Lower lobe of right lung (tissue), 2 donors: Measurements from ENCODE around the gene BRIP1. TPM values are rescaled to one million over a fixed set of nuclear protein-coding genes. Genes with fewer than 3 reads are reported as not detected.

Experiments used
- ATAC-seq, 2 donors: fragments of 200-7000 bp; cut with Tn5 transposase; one replicate each; pipeline ENCODE4 v1.9.1; 2020 to 2022; ENCODE audit warnings: mild to moderate bottlenecking in 2 of 2, moderate library complexity in 2 of 2
- DNase-seq: peaks from one replicate; pipeline ENCODE4 v3.0.0-alpha.2; 2020
- H3K27ac ChIP-seq: fragments of 200-600 bp; one replicate; pipeline ENCODE4 v1.8.0; 2022
- H3K27me3 ChIP-seq: fragments of 200-600 bp; one replicate; pipeline ENCODE4 v1.8.0; 2022; ENCODE audit warnings: low read depth
- H3K36me3 ChIP-seq: fragments of 200-600 bp; one replicate; pipeline ENCODE4 v1.8.0; 2022; ENCODE audit warnings: mild to moderate bottlenecking
- H3K4me1 ChIP-seq: fragments of 200-600 bp; one replicate; pipeline ENCODE4 v1.8.0; 2022
- H3K4me3 ChIP-seq: fragments of 200-600 bp; one replicate; pipeline ENCODE4 v1.8.0; 2022; ENCODE audit warnings: mild to moderate bottlenecking
- H3K9me3 ChIP-seq: fragments of 200-600 bp; one replicate; pipeline ENCODE4 v1.8.0; 2022
- CTCF ChIP-seq: fragments of 200-600 bp; IDR thresholded peaks from one replicate; pipeline ENCODE4 v1.8.0; 2022; ENCODE audit warnings: antibody characterized with exemption, mild to moderate bottlenecking
- intact Hi-C: fragments of 100-400 bp; cut with DNase I; formaldehyde crosslinking; loops from one replicate; pipeline ENCODE4 v1.11.0; 2022
- total RNA-seq: library from RNA; stranded (reverse); fragmentation: NEBNext Ultra II Directional; extraction: Animal tissue kit (Norgen Biotek cat#: 25700); gene quantifications from one replicate; pipeline ENCODE4 v1.2.1, GENCODE V29; 2021
- donor health status: DM: no; HTN: yes; CAD: no; lungs with severe emphysema.

The BRIP1 gene
- total RNA-seq, 1 donor from 2014 or later: 0.83 TPM

DNA sequence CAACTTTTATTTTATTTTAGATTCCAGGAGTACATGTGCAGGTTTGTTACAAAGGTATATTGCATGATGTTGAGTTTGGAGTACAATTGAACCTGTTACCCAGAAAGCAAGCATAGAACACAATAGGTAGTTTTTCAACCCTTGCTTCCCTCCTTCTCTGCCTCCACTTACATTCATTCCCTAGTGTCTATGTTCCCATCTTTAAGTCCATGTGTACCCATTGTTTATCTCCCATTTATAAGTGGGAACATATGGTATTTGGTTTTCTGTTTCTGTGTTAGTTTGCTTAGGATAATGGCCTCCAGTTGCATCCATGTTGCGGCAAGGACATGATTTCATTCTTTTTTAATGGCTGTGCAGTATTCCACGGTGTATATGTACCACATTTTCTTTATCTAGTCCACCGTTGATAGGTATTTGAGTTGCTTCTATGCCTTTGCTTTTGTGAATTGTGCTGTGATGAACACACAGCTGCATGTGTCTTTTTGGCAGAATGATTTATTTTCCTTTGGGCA, 158.3 kb downstream of the BRIP1 start:
- no peak for ATAC-seq
- intact Hi-C loops: no loop called here
- no peak for TF ChIP-seq CTCF

GRCh38 chr17:61702450-61702849, 160.9 kb downstream of the BRIP1 start:
- no peak overlapping the region for H3K27ac ChIP-seq
- DNase-seq: no peak
- H3K4me3 ChIP-seq: no peak overlapping the region
- no peak for TF ChIP-seq CTCF
- no peaks in the 10 kb centered on the region for H3K4me1 ChIP-seq
- intact Hi-C loops: no loop called here
- H3K27me3 ChIP-seq: no peaks in the 10 kb centered on the region
- no peaks in the 10 kb centered on the region for H3K36me3 ChIP-seq
- ATAC-seq: no peak
- H3K9me3 ChIP-seq: peaks cover 46% of the 10 kb centered on the region

More for the DNA sequence above, 158.3 kb downstream of the BRIP1 start:
- H3K27me3 ChIP-seq: no peaks in the 10 kb centered on the region
- no peak overlapping the region for H3K4me3 ChIP-seq
- H3K4me1 ChIP-seq: no peaks in the 10 kb centered on the region
- peaks cover 29% of the 10 kb centered on the region for H3K9me3 ChIP-seq
- DNase-seq: no peak
- no peak overlapping the region for H3K27ac ChIP-seq
- no peaks in the 10 kb centered on the region for H3K36me3 ChIP-seq

DNA sequence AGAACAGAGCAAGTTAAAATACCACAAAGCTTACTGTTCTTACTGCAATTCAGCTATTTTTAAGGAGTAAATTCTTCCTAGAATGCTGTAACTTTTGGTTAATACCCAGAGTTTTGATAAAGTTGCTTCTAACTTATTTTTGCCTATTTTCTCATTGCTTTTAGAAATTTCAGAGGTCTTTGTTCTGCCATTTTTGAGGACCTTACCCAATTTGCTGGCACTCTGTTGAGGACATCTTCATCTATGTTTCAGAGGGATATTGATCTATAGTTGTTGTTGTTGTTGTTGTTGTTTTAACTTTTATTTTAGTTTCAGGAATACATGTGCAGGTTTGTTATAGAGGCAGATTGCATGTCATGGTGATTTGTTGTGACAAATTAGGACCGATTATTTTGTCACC, 161.3 kb downstream of the BRIP1 start:
- no peak overlapping the region for H3K27ac ChIP-seq
- H3K4me3 ChIP-seq: no peak overlapping the region
- intact Hi-C loops: no loop called here
- peaks cover 46% of the 10 kb centered on the region for H3K9me3 ChIP-seq
- TF ChIP-seq CTCF: no peak
- ATAC-seq (no peak), DNase-seq (no peak)
- no peaks in the 10 kb centered on the region for H3K4me1 ChIP-seq
- no peaks in the 10 kb centered on the region for H3K36me3 ChIP-seq
- H3K27me3 ChIP-seq: no peaks in the 10 kb centered on the region

DNA sequence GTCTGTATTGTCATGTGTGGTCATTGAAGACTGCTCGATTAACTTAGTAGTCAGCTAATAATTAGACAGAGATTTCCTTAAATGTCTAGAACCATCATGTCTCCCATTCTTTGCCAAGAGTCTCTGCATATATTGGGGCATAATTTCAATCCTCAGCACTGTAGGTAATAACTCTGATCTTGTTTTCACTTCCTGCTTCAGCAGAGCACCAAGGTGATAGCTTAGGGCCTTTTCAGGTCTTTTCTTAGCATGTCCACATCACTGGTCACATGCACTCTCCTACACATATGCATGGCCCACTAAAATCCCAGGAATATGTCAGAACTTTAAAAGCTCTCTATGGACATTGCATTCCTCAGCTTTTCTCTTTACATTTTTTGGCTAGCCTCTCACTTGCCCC, 162.0 kb downstream of the BRIP1 start:
- Histone ChIP-seq H3K27me3 (no peaks in the 10 kb centered on the region), H3K4me3 (no peak overlapping the region), H3K36me3 (no peaks in the 10 kb centered on the region), H3K9me3 (peaks cover 46% of the 10 kb centered on the region), H3K27ac (no peak overlapping the region), H3K4me1 (no peaks in the 10 kb centered on the region)
- intact Hi-C loops: no loop called here
- ATAC-seq: no peak
- TF ChIP-seq CTCF: no peak
- no peak for DNase-seq

GRCh38 chr17:61700252-61700651, 163.1 kb downstream of the BRIP1 start:
- no peak for TF ChIP-seq CTCF
- H3K27ac ChIP-seq: no peak overlapping the region
- intact Hi-C loops: no loop called here
- no peak overlapping the region for H3K4me3 ChIP-seq
- no peaks in the 10 kb centered on the region for H3K36me3 ChIP-seq
- no peaks in the 10 kb centered on the region for H3K27me3 ChIP-seq
- H3K9me3 ChIP-seq: peaks cover 46% of the 10 kb centered on the region
- H3K4me1 ChIP-seq: no peaks in the 10 kb centered on the region
- ATAC-seq: no peak
- no peak for DNase-seq

GRCh38 chr17:61699694-61700093, 163.6 kb downstream of the BRIP1 start:
- no peak overlapping the region for H3K27ac ChIP-seq
- no peak for TF ChIP-seq CTCF
- H3K9me3 ChIP-seq: peaks cover 46% of the 10 kb centered on the region
- no peak overlapping the region for H3K4me3 ChIP-seq
- H3K4me1 ChIP-seq: no peaks in the 10 kb centered on the region
- no peaks in the 10 kb centered on the region for H3K27me3 ChIP-seq
- DNase-seq: no peak
- H3K36me3 ChIP-seq: no peaks in the 10 kb centered on the region
- intact Hi-C loops: no loop called here
- ATAC-seq: no peak
